Epithelial cell of prostate (primary cell): ENCODE data around the gene CXCL1.

Experiments used
- DNase-seq: peaks from one replicate; pipeline ENCODE4 v3.0.0-alpha.2; 2011; ENCODE audit warnings: low read depth, low spot score
- H3K27ac ChIP-seq: fragments of 450-650 bp; 2 replicates; pipeline ENCODE4 v1.5.1; 2017; ENCODE audit warnings: mild to moderate bottlenecking

Gene CXCL1

DNA sequence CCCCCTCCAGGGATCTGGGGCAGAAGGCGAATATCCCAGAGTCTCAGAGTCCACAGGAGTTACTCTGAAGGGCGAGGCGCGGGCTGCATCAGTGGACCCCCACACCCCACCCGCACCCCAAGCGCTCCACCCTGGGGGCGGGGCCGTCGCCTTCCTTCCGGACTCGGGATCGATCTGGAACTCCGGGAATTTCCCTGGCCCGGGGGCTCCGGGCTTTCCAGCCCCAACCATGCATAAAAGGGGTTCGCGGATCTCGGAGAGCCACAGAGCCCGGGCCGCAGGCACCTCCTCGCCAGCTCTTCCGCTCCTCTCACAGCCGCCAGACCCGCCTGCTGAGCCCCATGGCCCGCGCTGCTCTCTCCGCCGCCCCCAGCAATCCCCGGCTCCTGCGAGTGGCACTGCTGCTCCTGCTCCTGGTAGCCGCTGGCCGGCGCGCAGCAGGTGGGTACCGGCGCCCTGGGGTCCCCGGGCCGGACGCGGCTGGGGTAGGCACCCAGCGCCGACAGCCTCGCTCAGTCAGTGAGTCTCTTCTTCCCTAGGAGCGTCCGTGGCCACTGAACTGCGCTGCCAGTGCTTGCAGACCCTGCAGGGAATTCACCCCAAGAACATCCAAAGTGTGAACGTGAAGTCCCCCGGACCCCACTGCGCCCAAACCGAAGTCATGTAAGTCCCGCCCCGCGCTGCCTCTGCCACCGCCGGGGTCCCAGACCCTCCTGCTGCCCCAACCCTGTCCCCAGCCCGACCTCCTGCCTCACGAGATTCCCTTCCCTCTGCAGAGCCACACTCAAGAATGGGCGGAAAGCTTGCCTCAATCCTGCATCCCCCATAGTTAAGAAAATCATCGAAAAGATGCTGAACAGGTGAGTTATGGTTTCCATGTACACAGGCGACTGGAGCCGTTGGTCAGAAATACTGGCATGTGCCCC is at the start of gene CXCL1:
Gene CXCL1, plus strand, starts transcription at position 264 of the 926 bp plus-strand sequence. Its CDS starts 78 bp downstream, at position 342.
- peak within 1 kb of the TSS; percentile 76 for H3K27ac ChIP-seq
- DNase-seq = no peak

- no peak overlapping the region for H3K27ac ChIP-seq
- no peak for DNase-seq
These were observed 47.9 kb upstream of the CXCL1 start for GRCh38 chr4:73821325-73821724.

GRCh38 chr4:73822389-73822788 is 46.8 kb upstream of the CXCL1 start:
- no peak for DNase-seq
- peak overlapping the region; percentile 9 for H3K27ac ChIP-seq

GRCh38 chr4:73822812-73823504 is 46.2 kb upstream of the CXCL1 start:
- DNase-seq = no peak
- peak overlapping the region; percentile 9 for H3K27ac ChIP-seq

- DNase-seq = no peak
- no peak overlapping the region for H3K27ac ChIP-seq
These were observed 45.4 kb upstream of the CXCL1 start for GRCh38 chr4:73823760-73824159.

DNA sequence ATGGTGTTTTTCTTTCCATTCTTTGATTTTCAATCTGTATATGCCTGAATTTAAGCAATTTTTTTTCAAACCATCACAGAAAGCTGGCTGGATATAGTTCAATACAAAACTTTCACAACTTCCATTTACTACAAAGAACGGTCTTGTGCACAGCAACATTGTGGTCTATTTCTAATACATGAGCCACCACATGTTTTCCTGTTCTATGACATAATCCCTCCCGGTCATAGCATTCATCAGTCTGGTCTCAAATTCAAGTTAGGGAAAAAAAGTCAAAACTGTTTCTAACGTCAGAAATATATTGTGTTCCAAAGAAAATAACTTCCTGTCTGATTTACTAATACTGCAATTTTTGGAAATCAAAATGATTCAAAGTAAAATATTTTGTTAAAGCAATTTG is 40.2 kb upstream of the CXCL1 start:
- no peak for DNase-seq

DNA sequence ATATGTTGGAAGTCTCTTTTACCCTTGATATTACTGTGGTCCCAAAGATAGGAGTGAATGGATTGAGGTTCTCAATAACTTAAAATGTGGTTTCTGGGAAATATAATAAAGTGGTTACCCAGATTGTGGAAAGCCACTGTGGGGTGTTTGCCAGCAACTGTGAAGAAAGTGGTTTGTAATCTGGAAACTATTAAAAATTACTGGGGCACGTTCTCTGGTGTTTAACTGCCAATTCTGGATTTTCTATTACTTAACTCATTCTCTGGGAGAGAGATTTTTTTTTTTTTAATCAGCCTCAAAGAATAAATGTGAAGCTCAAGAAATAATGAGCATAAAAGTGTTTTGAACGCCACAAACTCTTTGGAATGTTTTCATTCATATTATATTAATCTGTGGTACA is 37.6 kb upstream of the CXCL1 start:
- H3K27ac ChIP-seq = no peak overlapping the region
- DNase-seq = no peak

More for the DNA sequence above, 40.2 kb upstream of the CXCL1 start:
- no peak overlapping the region for H3K27ac ChIP-seq

GRCh38 chr4:73832651-73833237 is 36.4 kb upstream of the CXCL1 start:
- DNase-seq = no peak
- peak overlapping the region; percentile 7 for H3K27ac ChIP-seq

- no peak for DNase-seq
- no peak within 1 kb of the TSS for H3K27ac ChIP-seq
These were observed 32.6 kb upstream of the CXCL1 start, which contains the start of gene CXCL6 for GRCh38 chr4:73836373-73837279. Gene CXCL6 (plus strand): TSS chr4:73836678. CDS start chr4:73836751, 73 bp downstream.

GRCh38 chr4:73839071-73839470 is 30.1 kb upstream of the CXCL1 start:
- no peak overlapping the region for H3K27ac ChIP-seq
- no peak for DNase-seq

- H3K27ac ChIP-seq = no peak overlapping the region
- DNase-seq = no peak
These were observed 29.5 kb upstream of the CXCL1 start for GRCh38 chr4:73839715-73840114.

- H3K27ac ChIP-seq = peak overlapping the region; percentile 62
These were observed 27.8 kb upstream of the CXCL1 start for GRCh38 chr4:73841243-73841925.

DNA sequence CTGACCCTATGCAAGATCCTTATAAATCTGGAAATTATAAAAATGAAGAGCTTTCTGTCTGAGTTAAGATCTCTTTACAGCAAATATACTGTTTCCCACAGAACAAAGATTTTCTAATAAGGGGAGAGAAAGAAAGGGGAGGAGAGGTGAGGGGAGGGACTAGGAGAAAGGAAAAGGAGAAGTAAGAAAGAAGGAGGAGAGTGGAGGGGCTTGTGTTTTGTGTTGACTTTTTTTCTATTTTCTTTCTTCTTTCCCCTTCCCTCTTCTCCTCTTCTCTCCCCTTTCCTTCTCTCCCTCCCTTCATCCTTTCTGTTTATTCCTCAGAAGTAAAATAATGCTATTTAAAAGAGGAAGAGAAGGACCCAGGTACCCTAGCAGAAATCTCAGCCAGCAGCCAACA is 26.5 kb upstream of the CXCL1 start:
- peak overlapping the region; percentile 62 for H3K27ac ChIP-seq
- DNase-seq = no peak

More at GRCh38 chr4:73841243-73841925, 27.8 kb upstream of the CXCL1 start:
- DNase-seq = no peak

GRCh38 chr4:73843369-73843768 is 25.8 kb upstream of the CXCL1 start:
- DNase-seq = no peak
- no peak overlapping the region for H3K27ac ChIP-seq

DNA sequence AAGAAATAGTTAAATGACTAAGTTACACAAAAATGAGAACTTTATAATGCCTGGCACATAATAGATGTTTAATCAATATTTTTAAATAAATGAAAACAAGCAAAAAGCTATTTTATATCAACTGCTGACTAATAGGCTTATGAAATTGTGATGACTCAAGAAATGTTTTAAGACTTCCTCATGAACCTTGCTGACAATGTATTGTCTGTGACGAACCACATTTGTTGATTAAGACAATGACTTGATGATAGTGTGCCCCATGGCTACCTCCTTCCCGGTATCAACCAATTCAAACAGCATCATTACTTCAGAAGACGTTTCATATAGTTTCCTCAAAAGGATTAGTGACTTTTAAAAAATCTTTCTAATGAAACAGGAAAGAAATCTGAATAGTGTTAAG is 24.8 kb upstream of the CXCL1 start:
- DNase-seq = peak; percentile 91
- H3K27ac ChIP-seq = peak overlapping the region; percentile 43

DNA sequence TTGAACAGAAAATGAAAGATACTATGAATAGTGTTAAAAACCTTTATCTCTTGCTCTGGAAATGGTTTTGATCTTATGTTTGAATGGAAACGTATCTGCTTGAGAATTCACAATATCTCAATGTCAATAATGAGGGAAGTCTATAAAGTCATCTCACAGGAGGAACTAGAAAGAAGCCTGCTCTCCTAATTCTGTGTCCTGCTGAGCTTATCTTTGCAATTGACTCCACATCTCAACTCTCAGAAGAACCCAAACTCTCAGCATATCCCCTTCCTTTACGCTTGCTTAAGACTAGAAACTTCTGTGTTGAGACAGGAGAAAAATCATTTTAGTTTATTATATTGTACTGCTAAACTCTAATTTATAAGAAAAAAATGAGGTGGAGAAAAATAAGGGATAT is 24.4 kb upstream of the CXCL1 start:
- DNase-seq = no peak
- peak overlapping the region; percentile 43 for H3K27ac ChIP-seq

DNA sequence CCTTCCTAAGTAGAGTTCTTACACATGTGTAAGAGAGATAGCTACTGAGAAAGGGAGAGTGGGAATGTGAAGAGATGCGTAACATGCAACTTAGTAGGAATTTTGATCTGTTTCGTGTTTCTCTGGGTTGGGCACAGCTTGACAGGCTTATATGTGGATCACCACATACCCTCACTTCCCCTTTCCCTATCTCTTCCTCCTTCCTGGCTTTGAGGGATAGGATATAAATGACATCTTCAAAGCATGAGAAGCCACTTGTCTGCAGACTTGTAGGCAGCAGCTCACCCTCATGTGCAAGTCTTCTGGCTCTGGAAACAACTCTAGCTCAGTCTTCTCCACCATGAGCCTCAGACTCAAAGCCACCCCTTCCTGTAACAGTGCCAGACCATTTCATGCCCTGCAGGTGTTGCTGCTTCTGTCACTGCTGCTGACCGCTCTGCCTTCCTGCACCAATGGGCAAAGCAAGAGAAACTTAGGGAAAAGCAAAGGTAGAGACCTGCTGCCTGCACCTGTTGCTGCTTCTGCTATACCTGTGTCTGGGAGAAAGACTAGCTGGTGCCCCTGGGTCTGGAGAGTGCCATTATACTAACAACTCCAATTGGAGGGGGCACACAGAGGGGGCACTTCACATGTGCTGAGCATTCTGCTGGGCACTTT is 21.5 kb upstream of the CXCL1 start:
- no peak overlapping the region for H3K27ac ChIP-seq
- DNase-seq = no peak

GRCh38 chr4:73848183-73848777 is 20.9 kb upstream of the CXCL1 start:
- DNase-seq = no peak
- H3K27ac ChIP-seq = no peak overlapping the region
